Measurements from ENCODE around the gene NUDT13.

GRCh38 chr10:73163096-73163495 lies 52.8 kb downstream of the NUDT13 start:
- TF ChIP-seq YY1 (IDR thresholded peaks at IDR 0.05; ENCODE audit: insufficient read depth, insufficient read length) (no peak), ZNF274 (IDR thresholded peaks at IDR 0.05; ENCODE audit: low read depth, low read length) (no peak)

Measured in NT2/D1 (cell line).